Measurements from ENCODE around the gene UQCR10.

- no peak for TF ChIP-seq CTCF (IDR thresholded peaks at IDR 0.05)
- TF ChIP-seq POLR2A (IDR thresholded peaks at IDR 0.05) = no peak
- TF ChIP-seq POLR2AphosphoS5 (IDR thresholded peaks at IDR 0.05) = no peak
These were observed 8.2 kb upstream of the UQCR10 start for GRCh38 chr22:29758959-29759358.

All from sigmoid colon (tissue), 4 donors.